Astrocyte of the hippocampus (primary cell): ENCODE measurements around the gene LGI1.

ENCODE experiments used
- DNase-seq: peaks from one replicate; pipeline ENCODE4 v3.0.0; 2011; ENCODE audit warnings: low read depth, low spot score

The LGI1 gene

DNA sequence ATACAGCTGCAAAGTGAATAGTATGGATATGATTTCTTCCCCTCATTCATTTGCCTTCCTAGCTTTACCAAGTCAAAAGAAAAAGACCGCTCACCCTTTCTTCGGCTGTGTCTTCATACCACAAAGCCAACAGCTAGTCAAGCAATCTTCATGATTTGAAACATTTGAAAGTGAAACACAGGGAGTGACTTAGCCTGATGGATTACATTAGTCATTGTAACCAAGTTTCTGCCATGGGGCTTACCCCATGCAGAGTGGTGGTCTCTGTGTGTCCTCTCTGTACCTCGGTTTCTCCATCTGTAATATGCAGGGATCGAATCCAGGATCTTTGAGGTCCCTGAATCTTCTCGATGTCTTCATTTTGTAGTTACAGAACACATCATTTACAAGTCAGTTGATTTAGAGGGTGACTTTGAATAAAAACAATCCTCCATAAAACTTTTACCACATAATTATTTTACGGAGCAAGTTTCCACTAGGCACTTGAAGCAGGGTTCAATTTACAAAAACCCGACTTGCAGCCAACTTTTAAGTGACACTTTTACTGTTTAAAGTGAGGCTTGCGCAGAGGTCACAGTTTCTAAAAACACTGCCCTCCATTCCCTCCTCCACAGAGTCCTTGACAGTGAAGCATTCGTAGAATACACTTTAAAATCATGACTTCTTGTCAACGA lies 2.2 kb upstream of the LGI1 start:
- DNase-seq = no peak

DNA sequence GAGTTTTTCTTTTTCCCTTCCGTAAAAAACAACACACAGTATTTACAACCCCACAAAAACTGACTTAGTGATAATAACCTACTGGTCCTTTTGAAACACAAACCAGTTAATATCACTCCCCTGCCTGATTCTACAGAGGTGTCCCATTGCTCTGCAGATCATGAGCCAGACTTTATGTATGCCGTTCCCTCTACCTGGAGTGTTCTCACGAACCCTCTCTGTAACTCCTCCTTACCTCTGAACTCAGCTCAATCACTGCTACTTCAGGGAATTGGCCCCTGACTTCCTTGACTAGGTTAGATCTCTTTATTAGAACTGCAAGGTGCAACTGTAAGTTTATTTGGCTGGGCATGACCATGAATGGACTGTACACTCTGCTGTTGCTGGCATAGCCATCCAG lies 1.6 kb upstream of the LGI1 start:
- no peak for DNase-seq

DNA sequence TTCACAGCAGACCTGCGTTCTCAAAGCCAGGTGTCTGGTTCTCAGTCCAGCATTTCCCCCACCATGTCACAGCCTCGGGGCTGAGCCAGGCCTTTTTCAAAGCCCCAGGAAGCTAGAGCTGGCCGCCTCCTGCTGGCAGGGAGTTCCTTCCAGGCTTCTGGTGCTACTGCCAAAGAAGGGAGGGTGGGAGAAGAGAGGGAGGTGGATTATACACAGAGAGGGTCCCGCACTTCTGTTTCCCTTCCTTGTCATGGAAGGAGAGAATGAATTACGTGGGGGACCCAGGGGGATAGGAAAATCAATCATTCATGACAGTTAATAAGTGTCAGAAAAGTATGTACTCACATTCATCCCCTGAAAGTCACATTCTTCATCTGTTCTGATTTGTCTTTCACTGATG lies 600 bp upstream of the LGI1 start:
- peak; percentile 39 for DNase-seq

DNA sequence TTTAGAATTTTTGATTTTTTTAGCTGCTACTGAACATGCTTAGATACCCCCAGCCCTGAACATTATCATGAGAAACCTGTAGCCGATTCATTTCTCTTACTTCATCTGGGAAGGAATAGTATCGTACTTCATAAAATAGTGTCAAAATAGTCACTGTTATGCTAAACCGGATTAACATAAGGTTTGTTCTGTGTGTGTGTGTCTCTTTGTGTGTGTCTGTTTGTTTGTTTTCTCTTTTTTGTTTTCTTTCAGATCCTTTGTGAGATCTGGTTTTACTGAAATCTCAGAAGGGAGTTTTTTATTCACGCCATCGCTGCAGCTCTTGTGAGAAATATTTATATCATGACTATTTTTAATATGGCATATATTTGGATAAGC lies 761 bp downstream of the LGI1 start:
- DNase-seq = no peak

DNA sequence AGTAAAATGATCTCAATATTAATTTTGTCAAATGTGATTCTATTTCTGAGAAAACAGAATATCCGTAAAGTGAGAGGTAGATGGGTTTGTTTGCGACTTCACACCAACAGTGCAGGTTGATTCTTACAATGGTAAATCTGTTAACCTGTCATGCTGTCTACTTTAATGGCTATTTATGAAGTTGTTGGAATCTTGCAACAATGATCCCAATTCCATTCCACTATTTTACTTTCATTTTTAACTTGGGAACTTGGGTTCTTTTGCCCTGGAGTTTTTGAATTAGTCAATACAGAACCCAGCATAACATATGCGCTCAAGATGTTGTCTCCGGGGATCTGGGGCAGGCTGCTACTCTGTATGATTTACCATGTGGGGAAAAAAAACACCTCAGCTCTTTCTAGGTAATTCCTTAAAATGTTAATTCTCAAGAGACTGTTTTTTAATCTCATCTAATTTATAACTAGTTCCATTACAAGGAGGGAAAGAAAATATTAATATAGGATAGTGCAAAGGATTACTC lies 1.2 kb downstream of the LGI1 start:
- no peak for DNase-seq

DNA sequence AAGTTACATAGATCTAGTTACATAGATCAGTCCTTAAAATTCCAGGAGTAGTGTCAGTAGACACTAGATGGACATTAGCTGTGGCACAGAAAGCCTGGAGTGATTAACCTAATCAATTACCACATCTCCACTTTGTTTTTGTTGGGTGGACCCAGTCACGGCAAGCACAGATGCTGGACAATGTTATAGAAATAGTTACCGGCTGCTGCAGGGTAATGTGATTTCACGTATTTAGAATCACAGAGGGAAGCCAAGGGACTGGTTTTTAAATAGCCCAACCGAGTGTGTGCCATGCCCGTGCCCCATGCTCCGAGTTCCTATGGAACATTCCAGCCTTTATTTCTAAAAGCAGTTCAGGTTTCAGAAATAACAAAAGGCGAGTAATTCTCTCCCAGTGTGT lies 2.8 kb downstream of the LGI1 start:
- peak; percentile 5 for DNase-seq

DNA sequence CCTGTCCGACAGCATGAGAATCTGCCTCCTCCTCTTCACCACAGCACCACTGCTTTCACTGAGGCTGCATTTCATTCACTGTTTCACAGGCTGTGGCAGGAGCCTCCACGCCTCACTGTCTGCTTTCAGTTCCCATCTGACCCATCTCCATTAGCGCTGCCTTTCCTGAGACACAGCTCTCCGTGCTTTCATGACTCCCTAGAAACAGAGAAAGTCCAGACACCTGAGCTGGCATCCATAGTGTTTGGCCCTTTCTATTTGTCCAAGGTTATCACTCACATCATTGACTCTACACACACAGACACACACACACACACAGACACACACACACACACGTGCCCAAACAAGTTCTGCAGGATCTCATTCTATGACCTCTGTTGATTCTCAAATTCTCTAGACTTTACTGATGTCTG lies 5.2 kb downstream of the LGI1 start:
- no peak for DNase-seq

DNA sequence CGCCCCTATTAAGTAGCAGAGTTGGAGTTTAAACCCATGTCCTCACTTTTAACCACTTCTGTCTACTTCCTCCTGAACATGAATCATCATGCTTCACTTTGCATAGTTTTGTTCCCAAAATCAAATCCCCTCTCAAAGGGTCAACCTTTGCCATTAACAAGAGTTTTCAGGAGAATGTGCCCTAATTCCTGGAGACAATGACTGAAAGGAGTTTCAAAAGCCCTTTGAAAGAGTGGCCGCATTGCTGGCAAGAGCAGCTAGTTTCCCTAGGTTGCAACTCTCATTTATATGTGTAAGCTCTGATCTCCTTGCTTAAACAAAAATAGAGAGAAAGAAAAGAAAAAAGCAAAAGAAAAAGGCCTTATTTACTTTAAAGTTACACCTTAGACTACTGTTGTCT lies 9.2 kb downstream of the LGI1 start:
- peak; percentile 8 for DNase-seq

DNA sequence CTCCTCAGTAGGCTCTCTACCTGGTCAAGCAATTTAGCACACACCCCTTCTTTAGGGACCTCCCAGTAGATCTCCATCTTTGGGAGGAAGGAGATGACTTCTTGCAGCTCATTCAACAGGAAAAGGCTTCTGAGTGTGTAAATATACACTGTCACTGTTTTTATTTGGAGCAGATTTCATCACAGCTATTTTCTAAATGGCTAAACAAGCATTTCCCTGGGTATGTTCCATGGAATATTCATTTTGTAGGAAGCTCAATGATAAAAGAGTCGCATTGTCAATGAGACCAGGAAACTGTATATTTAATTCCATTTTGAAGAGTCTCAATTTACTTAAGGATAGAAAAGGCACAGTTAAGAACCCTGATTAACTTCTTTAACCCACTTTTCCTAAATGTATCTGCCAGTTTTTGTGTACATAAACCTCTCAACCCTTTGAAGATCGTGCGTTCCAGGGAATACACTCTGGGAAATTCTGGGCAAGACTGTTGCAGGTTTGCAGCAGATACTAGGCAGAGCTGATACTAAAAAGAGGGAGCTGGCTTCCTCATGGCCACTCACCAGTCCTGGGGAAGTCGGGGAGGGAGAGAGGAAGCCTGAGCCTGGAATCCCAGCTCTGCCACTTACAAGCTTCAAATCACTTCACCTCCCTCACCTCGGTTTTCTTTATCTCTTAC lies 10.1 kb downstream of the LGI1 start:
- no peak for DNase-seq

DNA sequence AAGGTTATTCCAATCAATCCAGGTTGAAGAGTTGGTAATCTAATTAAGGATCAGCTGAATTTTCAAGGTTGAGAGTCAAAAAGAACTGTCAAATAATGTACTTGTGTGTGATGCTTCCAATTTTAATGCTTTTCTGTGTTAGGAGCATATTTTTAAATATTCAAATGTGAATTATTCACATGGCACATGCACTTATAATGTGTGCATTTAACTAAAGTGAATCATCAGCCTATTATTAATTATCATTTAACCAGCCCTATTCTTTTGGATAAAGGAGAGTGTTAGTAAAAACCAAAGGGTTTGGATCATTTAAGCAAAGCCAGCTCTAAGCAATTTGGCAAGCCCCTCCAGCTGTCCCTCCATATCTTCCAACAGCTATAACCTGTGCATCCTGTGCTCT lies 11.2 kb downstream of the LGI1 start:
- DNase-seq = no peak

DNA sequence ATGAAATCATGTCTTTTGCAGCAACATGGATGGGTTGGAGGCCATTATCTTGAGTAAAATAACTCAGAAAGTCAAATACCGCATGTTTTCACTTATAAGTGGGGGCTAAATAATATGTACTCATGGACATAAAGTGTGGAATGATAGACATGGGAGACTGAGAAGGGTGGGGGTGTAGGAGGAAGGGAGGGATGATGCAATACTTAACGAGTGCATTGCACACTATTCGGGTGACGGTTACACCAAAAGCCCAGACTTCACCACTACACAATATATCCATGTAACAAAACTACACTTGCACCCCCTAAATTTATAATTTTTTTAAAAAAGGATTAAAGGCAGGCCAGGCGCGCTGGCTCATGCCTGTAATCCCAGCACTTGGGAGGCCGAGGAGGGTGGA lies 13.6 kb downstream of the LGI1 start:
- no peak for DNase-seq

DNA sequence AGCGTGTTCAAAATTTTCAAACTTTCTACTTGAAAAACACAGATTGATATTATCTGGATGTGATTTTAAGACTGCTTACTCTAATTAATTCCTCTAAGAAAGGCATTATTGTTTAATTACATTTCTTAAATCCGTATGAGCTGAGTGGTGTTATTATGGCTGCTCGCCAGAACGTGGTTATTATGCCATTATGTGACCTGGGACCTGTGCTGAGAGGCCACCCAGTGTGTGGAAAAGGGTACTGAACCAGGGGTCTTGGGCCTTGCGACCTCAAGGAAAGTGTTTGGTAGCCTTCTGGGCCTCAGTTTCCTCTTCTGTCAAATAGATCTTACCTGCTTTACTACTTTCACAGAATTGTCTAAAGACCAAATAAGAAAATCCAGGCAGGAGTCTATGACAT lies 15.4 kb downstream of the LGI1 start:
- DNase-seq = no peak

DNA sequence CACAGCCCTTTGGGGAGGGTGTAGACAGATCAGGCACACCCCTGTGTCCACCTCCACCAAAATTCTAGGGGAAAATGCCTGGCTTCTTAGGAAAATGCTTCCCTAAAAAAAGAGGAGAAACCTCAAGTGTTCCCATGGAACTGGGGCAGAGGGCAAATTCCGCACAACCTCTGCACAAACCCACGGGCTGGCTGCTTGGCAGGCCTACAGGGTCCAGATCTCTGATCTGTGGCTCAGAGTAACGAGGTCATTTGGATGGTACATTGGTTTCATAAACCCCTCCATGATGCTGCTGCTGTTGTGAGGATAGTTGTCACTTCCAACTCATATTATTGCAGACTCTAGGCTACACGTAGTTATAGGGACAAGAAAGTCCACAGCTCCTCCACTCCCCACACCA lies 16.0 kb downstream of the LGI1 start:
- peak; percentile 32 for DNase-seq

DNA sequence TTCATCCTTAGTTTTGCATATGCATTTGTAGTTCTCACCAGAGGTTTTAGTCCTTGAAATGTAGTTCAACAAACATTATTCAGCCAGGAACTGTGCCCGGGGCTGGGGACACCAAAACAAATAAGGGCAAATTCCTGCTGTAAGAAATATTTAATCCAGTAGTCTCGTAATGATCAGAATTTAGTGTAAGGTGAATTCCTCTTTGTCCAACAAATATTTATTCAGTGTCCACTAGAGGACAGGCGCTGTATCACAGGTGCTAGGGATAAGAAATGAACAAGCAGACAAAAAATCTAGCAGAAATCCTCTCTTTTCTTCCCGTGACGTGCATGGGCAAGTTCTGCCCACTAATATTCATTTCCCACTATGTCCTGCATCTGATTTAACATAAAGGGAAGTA lies 17.6 kb downstream of the LGI1 start:
- DNase-seq = no peak

DNA sequence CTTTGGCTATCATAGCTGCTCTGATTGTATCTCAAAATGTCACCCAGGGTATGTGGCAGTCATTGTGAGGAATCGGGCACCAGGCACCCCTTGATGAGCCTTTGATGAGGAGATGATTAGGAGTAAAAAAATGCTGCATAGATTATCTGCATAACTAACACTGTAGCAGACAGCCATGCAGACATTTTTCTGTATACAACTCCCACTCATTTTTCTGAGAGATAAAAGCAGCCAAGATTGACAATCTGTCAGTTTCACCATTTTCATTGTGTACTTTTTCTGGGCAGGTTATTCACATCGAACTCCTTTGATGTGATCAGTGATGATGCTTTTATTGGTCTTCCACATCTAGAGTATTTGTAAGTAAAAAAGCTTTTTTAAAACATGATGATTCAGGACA lies 19.4 kb downstream of the LGI1 start:
- DNase-seq = no peak

DNA sequence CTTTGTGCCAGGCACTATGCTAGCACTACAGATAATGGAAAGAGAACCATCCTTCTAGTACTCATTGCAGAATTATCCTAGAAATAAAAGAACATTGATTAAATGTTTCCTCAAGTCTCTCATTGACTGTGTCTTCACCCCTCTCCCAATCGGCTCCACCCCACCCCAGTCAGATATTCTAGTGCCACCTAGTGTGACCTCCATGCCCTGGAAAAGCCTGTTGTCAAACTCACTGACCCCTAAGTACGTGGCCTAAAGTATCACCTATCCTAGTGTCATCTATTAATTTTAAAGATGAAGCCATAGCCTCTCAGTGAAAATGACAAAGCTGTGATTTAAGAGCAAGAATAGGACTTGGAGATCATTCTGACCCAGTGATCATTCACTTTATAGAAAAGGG lies 26.3 kb downstream of the LGI1 start:
- DNase-seq = no peak

DNA sequence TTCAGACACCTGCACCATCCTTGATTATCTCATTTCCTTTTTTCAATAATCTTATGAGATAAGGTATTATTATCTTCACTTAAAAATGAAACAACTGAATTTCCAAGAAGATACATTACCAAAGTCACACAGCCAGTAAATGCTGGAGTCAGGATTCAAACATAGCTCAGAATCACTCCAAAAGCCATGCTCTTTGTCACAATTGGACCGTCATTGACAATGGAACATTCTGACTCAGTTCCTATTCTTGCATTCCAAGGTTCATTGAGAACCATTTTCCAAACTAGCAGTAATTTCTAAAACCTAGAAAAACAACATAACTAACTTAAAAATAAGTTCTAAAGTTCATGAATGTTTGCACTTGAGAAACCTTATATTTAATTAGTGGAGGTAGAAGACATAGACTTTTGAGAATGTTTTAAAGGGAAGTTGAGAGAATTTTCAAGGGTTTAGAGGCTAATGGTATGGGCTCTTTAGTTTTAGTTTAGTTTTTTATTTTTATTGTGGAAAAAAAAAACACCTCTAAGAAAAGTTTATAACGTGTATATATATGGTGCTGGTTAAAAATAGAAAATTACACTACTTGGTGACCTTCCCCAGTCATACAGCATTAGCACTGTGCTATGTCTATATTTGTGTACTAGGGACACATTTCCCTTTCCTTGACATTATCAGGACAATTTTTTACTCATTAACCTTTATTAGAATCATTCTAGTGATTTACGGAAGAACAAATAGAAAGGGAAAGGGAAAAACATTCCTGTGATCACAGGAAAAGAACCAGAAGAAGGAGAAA lies 30.9 kb downstream of the LGI1 start:
- no peak for DNase-seq

DNA sequence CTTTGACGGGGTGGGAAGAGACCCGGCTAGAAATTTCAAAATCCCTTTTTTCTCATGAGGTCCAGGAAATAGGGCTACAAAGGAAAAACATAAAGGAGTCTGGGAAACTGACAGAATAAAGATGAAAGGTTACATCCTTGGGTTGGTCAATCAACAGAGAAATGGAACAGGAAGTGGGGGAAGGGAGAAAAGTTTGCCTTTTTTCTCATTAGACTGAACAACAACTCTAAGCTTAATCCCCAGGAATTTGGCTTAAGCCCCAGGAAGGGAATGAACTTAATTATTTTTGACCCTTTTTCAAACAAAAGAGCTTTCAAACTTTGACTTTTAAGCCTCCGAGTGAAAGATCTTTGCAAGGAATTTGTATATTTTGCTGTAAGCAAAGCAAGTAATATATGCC lies 32.7 kb downstream of the LGI1 start:
- peak; percentile 48 for DNase-seq

DNA sequence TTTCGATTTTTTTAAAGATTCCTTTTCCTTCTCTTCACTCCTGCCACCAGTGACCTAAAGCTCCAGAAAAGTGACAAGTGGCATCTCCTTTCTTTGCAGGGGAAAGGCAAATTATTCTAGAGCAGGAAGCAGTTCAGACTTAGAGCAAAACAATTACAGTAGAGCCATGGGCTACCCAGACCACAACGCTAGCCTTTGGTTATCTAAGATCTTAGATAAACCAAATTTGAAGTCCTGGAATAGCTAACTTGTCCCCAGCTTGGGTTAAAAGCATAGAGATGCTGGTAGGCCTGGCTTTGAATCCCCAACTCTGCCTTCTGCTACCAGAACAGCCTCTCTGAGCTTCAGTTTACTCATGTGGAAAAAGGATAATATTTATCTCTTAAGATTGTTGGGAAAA lies 38.4 kb downstream of the LGI1 start:
- no peak for DNase-seq

DNA sequence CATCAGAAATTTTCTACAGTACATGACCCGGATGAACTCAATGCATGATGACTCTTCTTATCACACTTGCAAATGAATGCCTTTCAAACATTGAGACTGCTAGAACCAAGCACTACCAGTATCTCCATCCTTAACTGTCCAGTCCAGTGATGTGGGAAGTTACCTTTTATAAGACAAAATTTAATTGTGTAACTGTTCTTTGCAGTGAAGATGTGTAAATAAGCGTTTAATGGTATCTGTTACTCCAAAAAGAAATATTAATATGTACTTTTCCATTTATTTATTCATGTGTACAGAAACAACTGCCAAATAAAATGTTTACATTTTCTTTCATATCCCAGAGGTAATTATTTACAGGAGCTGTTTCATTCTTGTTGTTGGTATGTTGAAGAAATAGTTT lies 40.1 kb downstream of the LGI1 start:
- no peak for DNase-seq

DNA sequence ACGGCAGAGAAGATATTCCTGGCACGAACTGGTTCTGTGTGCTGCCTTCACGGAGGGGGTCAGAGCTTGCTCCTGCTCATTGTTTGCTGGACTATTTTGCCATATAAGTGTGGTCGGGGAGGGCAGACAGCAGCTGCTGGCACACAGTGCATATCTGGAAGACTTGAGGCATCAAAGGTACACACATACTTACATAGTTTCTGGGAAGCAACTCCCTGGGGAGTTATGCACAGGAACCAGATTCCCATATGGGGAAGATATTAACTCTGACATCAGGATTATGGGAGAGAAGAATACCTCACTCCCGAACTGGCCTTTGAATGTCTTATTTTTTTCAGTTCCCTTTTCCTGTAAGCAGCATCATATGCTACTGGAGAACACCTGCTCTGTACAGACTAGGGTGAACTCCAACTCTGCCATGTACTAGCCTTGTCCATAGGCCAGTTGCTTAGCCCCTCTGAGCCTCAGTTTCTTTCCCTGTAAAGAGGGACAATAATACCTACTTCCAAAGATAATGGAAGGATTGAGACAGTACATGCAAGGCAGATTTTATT lies 41.5 kb downstream of the LGI1 start:
- no peak for DNase-seq

DNA sequence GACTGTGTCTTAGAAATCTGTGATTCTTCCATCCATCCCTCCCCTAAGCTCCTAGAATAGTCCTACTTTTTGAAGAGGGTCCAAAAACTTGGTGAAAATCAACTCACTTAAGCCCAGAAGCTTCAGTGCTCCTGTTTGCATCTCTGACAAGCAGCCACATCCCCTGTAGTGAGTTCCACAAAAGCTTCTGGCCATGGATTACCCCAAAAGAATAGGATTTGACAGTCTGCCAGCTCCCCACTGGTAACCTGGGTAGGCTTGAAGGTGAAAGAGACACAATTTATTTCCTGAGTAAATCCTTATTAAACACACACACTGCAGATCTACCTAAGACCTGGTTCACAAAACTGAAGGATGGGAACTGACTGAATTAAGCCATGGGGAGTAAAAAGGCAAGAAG lies 46.5 kb downstream of the LGI1 start:
- DNase-seq = no peak
